Glomerular visceral epithelial cell (primary cell): ENCODE data around the gene EIF4ENIF1.
A peak's percentile ranks its signal among the peaks of the same experiment; 100 is the strongest.
"Not testable (repeated sequence)": the region's sequence is repeated elsewhere in the genome, so short reads cannot be mapped to it uniquely, and the experiment has no call there.

Experiments used
- DNase-seq: peaks from one replicate; pipeline ENCODE4 v3.0.0-alpha.2; 2016; ENCODE audit errors: extremely low spot score

The EIF4ENIF1 gene

DNA sequence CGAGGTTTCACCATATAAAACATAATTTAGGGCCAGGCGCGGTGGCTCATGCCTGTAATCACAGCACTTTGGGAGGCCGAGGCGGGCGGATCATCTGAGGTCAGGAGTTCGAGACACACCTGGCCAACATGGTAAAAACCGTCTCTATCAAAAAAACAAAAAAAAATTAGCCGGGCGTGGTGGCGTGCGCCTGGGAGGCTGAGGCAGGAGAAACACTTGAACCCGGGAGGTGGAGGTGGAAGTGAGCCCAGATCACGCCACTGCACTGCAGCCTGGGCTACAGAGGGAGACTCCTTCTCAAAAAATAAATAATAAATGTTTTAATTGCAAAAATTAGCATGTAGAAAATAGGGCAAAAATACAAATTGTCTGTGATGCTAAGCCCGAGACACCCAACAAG lies 5.7 kb upstream of the EIF4ENIF1 start:
- DNase-seq = no peak

- DNase-seq = not testable (repeated sequence)
Measured at GRCh38 chr22:31493355-31493754, 3.7 kb upstream of the EIF4ENIF1 start.

DNA sequence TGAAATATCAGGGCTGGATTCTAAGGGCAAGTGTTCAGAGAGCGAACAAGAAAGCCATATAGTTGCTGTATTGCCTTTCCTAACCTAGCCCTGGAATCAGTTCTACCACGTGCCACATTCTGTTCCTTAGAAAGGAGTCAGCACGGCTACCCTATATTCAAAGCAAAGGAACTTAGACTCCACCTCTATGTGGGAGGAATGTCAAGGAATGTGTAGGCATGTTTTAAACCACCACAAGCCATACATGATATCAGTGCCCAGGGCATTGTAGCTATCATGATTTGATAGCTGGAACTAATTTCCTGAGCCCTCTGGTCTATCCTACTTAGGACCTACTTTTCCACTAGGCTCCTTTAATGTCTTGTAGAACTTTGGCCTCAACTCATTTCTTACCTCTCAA lies 2.5 kb upstream of the EIF4ENIF1 start:
- DNase-seq = no peak

- DNase-seq = no peak
Measured at GRCh38 chr22:31491218-31491962, 1.7 kb upstream of the EIF4ENIF1 start.

DNA sequence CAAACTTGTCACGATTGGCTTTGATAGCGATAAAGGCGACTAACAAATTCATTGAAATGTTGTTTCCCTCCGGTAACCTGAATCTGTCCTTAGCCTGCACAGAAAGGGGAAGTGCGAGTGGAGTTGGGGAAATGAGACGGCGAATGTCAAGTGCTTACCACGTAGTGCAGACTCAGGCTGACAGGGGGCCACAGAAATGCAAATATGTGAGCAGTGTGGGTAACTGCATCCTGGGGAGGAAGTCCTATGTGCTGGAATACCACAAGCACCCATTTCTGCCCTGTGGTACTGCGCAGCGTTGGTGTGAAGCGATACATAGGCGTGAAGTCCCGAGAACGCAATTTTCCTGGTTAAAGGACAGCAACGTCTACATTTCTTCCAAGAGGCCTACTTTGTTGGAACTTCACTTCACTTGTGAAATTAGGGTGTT lies 869 bp upstream of the EIF4ENIF1 start:
- DNase-seq = peak; percentile 73

DNA sequence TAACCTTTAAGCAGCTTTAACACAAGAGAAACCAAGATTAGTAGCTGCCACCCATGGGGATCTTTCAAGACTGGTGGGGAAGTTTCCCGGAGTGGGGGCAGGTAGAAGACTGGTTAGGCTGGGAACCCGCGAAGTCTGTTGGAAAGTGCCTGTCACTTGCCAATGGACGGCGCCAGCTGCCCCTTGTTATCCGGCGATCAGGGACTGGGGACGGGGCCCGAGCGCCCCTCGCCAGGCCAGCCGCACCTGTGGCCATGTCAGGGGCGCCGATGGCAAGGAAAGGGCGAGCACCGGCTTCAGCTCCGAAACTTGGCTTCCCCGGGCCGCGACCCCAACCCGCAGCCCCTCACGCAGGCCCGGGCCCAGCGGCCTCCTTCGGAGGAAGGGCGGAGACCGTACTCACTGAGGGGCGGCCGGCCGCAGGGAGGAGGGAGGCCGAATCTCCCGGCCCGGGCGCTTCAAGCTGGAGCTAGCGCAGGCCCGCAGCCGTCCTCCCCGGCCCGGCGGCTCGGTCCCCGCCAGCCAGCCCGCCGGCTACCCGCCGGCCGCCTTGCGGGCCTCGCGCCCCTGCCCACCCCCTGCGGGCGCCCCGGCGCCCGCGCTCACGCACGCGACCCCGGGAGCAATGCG lies 539 bp downstream of the EIF4ENIF1 start:
- no peak for DNase-seq

GRCh38 chr22:31488346-31488883 lies 1.2 kb downstream of the EIF4ENIF1 start:
- no peak for DNase-seq

DNA sequence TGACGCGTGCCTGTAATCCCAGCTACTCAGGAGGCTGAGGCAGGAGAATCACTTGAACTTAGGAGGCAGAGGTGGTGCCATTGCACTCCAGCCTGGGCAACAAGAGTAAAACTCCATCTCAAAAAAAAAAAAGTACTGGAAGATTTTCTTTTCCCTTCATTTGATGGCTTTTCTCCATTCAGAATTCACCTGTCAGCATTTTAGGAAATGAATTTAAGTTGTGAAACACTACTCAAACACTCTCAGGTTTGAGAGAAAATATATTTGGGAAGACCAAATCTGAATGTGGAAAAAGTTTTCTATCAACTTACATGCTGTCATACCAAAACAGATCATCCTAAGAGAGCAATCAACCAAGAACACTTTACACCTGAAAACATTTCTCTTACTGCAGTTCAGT lies 2.7 kb downstream of the EIF4ENIF1 start:
- no peak for DNase-seq

DNA sequence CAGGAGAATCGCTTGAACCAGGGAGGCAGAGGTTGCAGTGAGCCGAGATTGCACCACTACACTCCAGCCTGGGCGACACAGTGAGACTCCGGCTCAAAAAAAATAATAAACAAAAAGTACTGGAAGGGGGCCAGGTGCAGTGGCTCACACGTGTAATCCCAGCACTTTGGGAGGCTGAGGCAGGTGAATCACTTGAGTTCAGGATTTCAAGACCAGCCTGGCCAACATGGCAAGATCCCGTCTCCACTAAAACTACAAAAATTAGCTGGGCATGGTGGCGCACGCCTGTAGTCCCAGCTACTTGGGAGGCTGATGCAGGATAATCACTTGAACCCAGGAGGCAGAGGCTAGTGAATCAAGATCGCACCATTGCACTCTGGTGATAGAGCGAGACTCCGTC lies 3.3 kb downstream of the EIF4ENIF1 start:
- DNase-seq = not testable (repeated sequence)

- not testable (repeated sequence) for DNase-seq
Measured at GRCh38 chr22:31482470-31482869, 7.2 kb downstream of the EIF4ENIF1 start.

GRCh38 chr22:31481129-31481528 lies 8.5 kb downstream of the EIF4ENIF1 start:
- no peak for DNase-seq

- DNase-seq = no peak
Measured at GRCh38 chr22:31477329-31477728, 12.3 kb downstream of the EIF4ENIF1 start.

- no peak for DNase-seq
Measured at GRCh38 chr22:31475800-31476199, 13.8 kb downstream of the EIF4ENIF1 start.

DNA sequence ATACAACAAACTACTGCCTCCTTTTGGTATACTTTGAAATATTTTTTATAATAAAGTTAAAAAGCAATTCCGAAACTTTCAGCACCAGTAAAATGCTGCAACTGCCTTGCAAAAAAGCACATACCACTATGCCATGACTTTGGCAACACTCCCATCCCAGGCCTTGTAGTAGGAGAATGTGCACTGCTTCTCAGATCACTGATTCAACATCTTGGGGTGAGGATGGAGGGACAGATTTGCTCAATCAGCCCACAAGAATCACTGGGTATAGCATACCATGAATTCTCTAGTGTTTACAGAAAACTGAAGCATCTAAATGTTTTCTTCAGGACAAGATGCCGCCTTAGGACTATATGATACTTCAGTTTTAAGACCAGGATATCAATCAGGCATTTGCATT lies 14.9 kb downstream of the EIF4ENIF1 start:
- no peak for DNase-seq

- DNase-seq = no peak
Measured at GRCh38 chr22:31465307-31465706, 24.3 kb downstream of the EIF4ENIF1 start.

DNA sequence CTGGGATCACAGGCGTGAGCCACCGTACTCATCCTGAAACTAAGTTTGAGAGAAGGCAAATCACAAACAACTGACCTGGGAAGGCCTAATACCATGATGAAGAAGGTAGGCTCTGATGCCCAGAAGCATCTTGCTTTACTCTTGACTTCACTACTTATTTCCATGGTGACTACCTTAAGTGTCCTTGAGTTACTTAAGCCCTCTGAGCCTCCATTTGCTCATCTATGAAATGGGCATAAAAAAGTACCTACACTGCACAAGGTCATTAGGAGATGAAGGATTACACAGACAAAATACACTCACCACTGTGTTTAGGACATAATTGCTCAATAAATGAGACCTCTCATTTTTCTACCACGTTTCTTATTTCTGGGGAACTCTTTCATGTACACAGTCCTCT lies 27.9 kb downstream of the EIF4ENIF1 start:
- DNase-seq = no peak

DNA sequence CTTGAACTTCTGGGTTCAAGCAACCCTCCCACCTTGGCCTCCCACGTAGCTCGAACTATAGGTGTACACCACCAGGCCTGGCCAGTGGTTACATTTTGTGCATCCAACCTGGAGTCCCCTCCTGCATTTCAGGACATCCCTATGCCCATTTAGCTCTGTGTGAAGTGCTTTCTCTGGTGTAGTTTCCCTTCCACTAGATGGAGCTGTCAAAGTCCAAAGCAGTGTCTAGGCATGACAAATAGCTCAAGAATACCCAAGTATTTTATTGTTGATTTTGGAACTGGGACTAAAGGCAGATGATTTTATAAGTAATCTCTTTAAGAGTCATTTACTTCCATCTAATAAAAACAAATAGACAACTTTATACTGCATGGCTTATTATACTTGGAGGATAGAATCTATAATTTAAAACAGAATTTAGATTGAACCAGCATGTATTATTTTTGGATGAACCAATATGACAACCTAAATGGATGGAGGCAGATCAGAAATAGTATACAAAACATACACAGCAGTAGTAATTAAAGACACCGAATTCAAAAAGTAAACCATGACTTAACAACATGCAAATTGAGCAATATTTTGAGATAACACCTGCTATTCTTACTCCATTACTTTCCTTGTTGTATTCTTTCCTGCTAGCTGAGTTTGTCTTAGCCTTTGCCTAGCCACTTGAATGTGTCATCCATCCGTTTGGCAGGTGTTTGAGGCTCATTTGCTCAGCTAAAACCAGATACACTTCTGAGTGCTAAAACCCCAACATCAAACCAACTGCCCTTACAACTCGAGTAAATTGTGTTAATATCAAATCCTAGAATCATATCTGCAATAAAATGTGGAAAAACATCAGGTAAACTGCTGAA lies 37.7 kb downstream of the EIF4ENIF1 start:
- peak; percentile 47 for DNase-seq

GRCh38 chr22:31449506-31449905 lies 40.1 kb downstream of the EIF4ENIF1 start:
- DNase-seq = no peak

GRCh38 chr22:31448382-31448781 lies 41.3 kb downstream of the EIF4ENIF1 start:
- no peak for DNase-seq

DNA sequence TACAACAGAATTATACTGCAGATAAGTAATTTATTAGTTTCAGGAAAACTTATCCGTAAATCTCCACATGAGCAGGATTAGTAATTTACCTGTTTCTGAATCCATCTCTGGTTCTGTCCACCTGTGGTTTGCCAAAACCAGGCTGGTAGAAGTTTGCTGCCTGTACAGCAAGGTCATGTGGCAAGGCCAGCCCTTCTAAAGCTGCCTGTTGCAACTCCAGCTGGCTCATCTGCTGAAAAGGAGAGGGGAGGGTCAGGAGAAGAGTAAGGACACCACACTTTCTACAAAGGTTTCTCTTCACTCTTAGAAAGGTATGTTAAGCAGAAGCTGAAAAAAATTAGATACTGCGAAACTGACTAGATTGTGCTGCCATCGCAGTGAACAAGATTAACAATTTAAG lies 42.3 kb downstream of the EIF4ENIF1 start:
- no peak for DNase-seq

GRCh38 chr22:31446767-31447166 lies 42.9 kb downstream of the EIF4ENIF1 start:
- DNase-seq = no peak

- no peak for DNase-seq
Measured at GRCh38 chr22:31446208-31446607, 43.4 kb downstream of the EIF4ENIF1 start.
